ENCODE results near the gene COLGALT1. TPM values are rescaled to one million over a fixed set of nuclear protein-coding genes. Genes with fewer than 3 reads are reported as not detected.

Gene COLGALT1
- total and polyA plus RNA-seq, 2 experiments from 2014 or later: 18.2 to 63.4 TPM

GRCh38 chr19:17536955-17537354, 18.5 kb upstream of the COLGALT1 start:
- peaks cover 6% of the 10 kb centered on the region; the same call in 1 of the 3 replicates for H3K4me1 Mint-ChIP-seq
- 0 out of 2 replicates have a peak, but pooled peaks cover 3% of the 10 kb centered on the region for H3F3A ChIP-seq (replicated peaks; ENCODE audit: low read depth)
- DNase-seq (ENCODE audit: low spot score): no peak
- H4K20me1 ChIP-seq (replicated peaks; ENCODE audit: insufficient read depth): no peaks in the 10 kb centered on the region; the same call in 1 of the 2 replicates
- no peak overlapping the region for H3K27ac Mint-ChIP-seq
- no peaks in the 10 kb centered on the region for H3K79me2 ChIP-seq (replicated peaks; ENCODE audit: insufficient read depth)
- H2AFZ ChIP-seq: no peak overlapping the region
- no peak overlapping the region for H3K4me3 ChIP-seq
- H3K9me2 ChIP-seq (ENCODE audit: insufficient read depth): no peaks in the 10 kb centered on the region
- H3K4me3 Mint-ChIP-seq: no peak overlapping the region; the same call in 2 of the 3 replicates
- no peak overlapping the region for H3K27ac ChIP-seq (ENCODE audit: low read depth)
- H3K4me1 ChIP-seq (ENCODE audit: insufficient read depth): no peaks in the 10 kb centered on the region; the same call in 1 of the 2 replicates
- no peaks in the 10 kb centered on the region; the same call in 2 of the 3 replicates for H3K36me3 Mint-ChIP-seq (ENCODE audit: low read depth)
- no peaks in the 10 kb centered on the region for H3K36me3 ChIP-seq (ENCODE audit: insufficient read depth)
- peaks cover 18% of the 10 kb centered on the region; the same call in 1 of the 2 replicates for H3K27me3 ChIP-seq (ENCODE audit: insufficient read depth)
- TF ChIP-seq POLR2AphosphoS5 (IDR thresholded peaks at IDR 0.05; ENCODE audit: low read depth) (no peak), CREB1 (CRISPR knock-in tag; IDR thresholded peaks at IDR 0.05; ENCODE audit: low read depth) (no peak), ZNF114 (CRISPR knock-in tag; IDR thresholded peaks at IDR 0.05) (no peak), ZNF331 (CRISPR knock-in tag; IDR thresholded peaks at IDR 0.05; ENCODE audit: low read depth) (no peak), EZH2 (IDR thresholded peaks at IDR 0.05; ENCODE audit: low read depth, unreplicated experiment) (no peak), CTCF (conservative IDR thresholded peaks at IDR 0.05; ENCODE audit: low read depth in 2 of 2) (no peak), EZH2phosphoT487 (IDR thresholded peaks at IDR 0.05; ENCODE audit: unreplicated experiment) (no peak), REST (IDR thresholded peaks at IDR 0.05; ENCODE audit: unreplicated experiment) (no peak), STAT1 (IDR thresholded peaks at IDR 0.05; ENCODE audit: unreplicated experiment) (no peak), NANOG (IDR thresholded peaks at IDR 0.05; ENCODE audit: borderline replicate concordance) (no peak), ZNF462 (CRISPR knock-in tag; IDR thresholded peaks at IDR 0.05) (no peak)
- peaks cover 14% of the 10 kb centered on the region for H3K27me3 Mint-ChIP-seq (ENCODE audit: insufficient read depth, low read depth, poor library complexity)
- ATAC-seq: no peak
- H3K9me3 Mint-ChIP-seq: no peaks in the 10 kb centered on the region
- no peak overlapping the region for H3K4me2 ChIP-seq
